NB4 (cell line): ENCODE measurements around the gene C4BPB.

Experiments
- POLR2A ChIP-seq: IDR thresholded peaks from 2 replicates; pipeline ENCODE4 v1.6.1; 2011; ENCODE audit warnings: mild to moderate bottlenecking; ENCODE audit not compliant: insufficient read length; ENCODE audit errors: extremely low read depth
- TF ChIP-seq, protein P1 (sequence below): IDR thresholded peaks from one replicate; pipeline ENCODE4 v1.5.1; 2012; ENCODE audit warnings: low read depth, low read length

DNA sequence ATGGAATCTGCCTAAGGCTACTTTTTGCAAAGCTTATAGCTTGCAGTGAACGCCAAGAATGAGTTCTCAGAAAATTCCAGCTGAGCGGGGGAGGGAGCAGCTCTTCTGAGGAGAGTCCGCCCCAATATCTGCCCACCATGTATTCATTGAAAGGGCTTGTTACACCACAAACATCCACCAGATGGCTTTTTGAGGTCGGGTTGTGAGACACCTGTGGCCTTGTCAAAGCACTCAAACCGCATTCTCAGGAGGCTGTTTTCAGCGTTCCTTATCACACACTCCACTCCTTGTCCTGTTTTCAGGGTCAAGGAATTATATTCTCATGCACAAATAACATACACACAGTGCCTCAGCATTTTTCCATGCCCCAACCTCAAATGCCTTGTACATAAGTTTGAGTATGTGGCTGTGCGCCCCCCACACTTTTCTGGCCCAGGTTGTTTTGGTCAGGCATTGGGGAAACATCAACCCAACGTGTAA lies 3.9 kb upstream of the C4BPB start:
- TF ChIP-seq, protein P1, sequence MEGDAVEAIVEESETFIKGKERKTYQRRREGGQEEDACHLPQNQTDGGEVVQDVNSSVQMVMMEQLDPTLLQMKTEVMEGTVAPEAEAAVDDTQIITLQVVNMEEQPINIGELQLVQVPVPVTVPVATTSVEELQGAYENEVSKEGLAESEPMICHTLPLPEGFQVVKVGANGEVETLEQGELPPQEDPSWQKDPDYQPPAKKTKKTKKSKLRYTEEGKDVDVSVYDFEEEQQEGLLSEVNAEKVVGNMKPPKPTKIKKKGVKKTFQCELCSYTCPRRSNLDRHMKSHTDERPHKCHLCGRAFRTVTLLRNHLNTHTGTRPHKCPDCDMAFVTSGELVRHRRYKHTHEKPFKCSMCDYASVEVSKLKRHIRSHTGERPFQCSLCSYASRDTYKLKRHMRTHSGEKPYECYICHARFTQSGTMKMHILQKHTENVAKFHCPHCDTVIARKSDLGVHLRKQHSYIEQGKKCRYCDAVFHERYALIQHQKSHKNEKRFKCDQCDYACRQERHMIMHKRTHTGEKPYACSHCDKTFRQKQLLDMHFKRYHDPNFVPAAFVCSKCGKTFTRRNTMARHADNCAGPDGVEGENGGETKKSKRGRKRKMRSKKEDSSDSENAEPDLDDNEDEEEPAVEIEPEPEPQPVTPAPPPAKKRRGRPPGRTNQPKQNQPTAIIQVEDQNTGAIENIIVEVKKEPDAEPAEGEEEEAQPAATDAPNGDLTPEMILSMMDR: peak; percentile 47
- TF ChIP-seq POLR2A: no peak
